Testis (tissue), 3 donors: ENCODE measurements around the gene FOXA1. TPM values are rescaled to one million over a fixed set of nuclear protein-coding genes. Genes with fewer than 3 reads are reported as not detected.

Source experiments
- DNase-seq: peaks from one replicate; pipeline ENCODE4 v3.0.0-alpha.2; 2019
- H3K27ac ChIP-seq, 2 donors: fragments of 200-600 bp; sonication (generic); one replicate each; pipeline ENCODE4 v1.5.1; 2019
- H3K27me3 ChIP-seq: fragments of 200-600 bp; sonication (generic); one replicate; pipeline ENCODE4 v1.5.1; 2019
- H3K36me3 ChIP-seq: fragments of 200-600 bp; sonication (generic); one replicate; pipeline ENCODE4 v1.5.1; 2017; ENCODE audit warnings: low read depth; ENCODE audit errors: missing control alignments
- H3K4me1 ChIP-seq: fragments of 200-600 bp; sonication (generic); one replicate; pipeline ENCODE4 v1.5.1; 2019
- H3K4me3 ChIP-seq, 2 donors: fragments of 200-600 bp; sonication (generic); one replicate each; pipeline ENCODE4 v1.5.1; 2017 to 2019
- H3K9me3 ChIP-seq: fragments of 200-600 bp; sonication (generic); one replicate; pipeline ENCODE4 v1.5.1; 2017
- CTCF ChIP-seq, 3 experiments: fragments of 450-650 bp in 2 of 3; fragments of 200-600 bp in 1 of 3; sonication (generic) in 1 of 3; IDR thresholded peaks; one replicate each; pipeline ENCODE4 v1.5.1; 2016 to 2019; ENCODE audit warnings: antibody characterized with exemption in 3 of 3, mild to moderate bottlenecking in 2 of 3, moderate library complexity in 1 of 3
- POLR2A ChIP-seq: fragments of 450-650 bp; IDR thresholded peaks from one replicate; pipeline ENCODE4 v1.6.1; 2017; ENCODE audit warnings: antibody characterized with exemption, mild to moderate bottlenecking, moderate library complexity
- WGBS, 2 donors: methylation state at CpG; one replicate each; pipeline ENCODE4 v1.1.5; 2018; 5-methylcytosine and 5-hydroxymethylcytosine counted together
- intact Hi-C: fragments of 100-400 bp; cut with DNase I; formaldehyde crosslinking; loops from one replicate; pipeline ENCODE4 v1.15.1; 2023; ENCODE audit warnings: low total_unique reads
- polyA plus RNA-seq: library from polyadenylated mRNA; stranded (reverse); fragments of 350-450 nt; fragmentation: Illumina TruSeq; extraction: RNeasy Lipid Tissue Mini Kit (QIAGEN cat#74804); gene quantifications from one replicate; pipeline ENCODE4 v1.2.3, GENCODE V29; 2014; ENCODE audit warnings: low read depth, low replicate concordance; ENCODE audit not compliant: insufficient read depth
- total RNA-seq, 2 donors: library from RNA; depleted of rRNA; stranded (reverse); fragments of >200 nt; gene quantifications; one replicate each; pipeline ENCODE4 v1.2.3, GENCODE V29; 2016

FOXA1 gene
- total and polyA plus RNA-seq, 3 donors from 2014 or later: 0.95 to 3.0 (median 2.2) TPM

GRCh38 chr14:37587881-37588666 lies 7.0 kb downstream of the FOXA1 start:
- no peaks in the 10 kb centered on the region for H3K36me3 ChIP-seq
- intact Hi-C loops: no loop called here
- peaks cover 10% of the 10 kb centered on the region for H3K27me3 ChIP-seq
- no peaks in the 10 kb centered on the region for H3K9me3 ChIP-seq
- H3K27ac ChIP-seq: no peak overlapping the region
- no peak for DNase-seq
- no peaks in the 10 kb centered on the region for H3K4me1 ChIP-seq
- TF ChIP-seq CTCF (IDR thresholded peaks at IDR 0.05) (no peak), POLR2A (no peak)
- H3K4me3 ChIP-seq: peak overlapping the region in 1 of 2 donors; percentile 48
- 6 to 8% methylated on average over 36 to 63 of the region's 63 CpGs for WGBS, 2 donors

- Histone ChIP-seq H3K36me3 (no peaks in the 10 kb centered on the region), H3K9me3 (no peaks in the 10 kb centered on the region), H3K4me1 (no peaks in the 10 kb centered on the region), H3K27ac (no peak overlapping the region), H3K4me3 (peak overlapping the region in 1 of 2 donors; percentile 48), H3K27me3 (peaks cover 2% of the 10 kb centered on the region)
- 17 to 19% methylated on average over 4 of the region's 4 CpGs for WGBS, 2 donors
- no peak for DNase-seq
- intact Hi-C loops: no loop called here
- TF ChIP-seq CTCF (IDR thresholded peaks at IDR 0.05): no peak
- no peak for TF ChIP-seq POLR2A
Measured at GRCh38 chr14:37587131-37587803, 7.8 kb downstream of the FOXA1 start.

- no peaks in the 10 kb centered on the region for H3K4me1 ChIP-seq
- no peaks in the 10 kb centered on the region for H3K36me3 ChIP-seq
- H3K9me3 ChIP-seq: no peaks in the 10 kb centered on the region
- H3K27me3 ChIP-seq: no peaks in the 10 kb centered on the region
- H3K4me3 ChIP-seq: no peak overlapping the region
- no peak for TF ChIP-seq CTCF (IDR thresholded peaks at IDR 0.05)
- TF ChIP-seq POLR2A: no peak
- intact Hi-C loops: no loop called here
- 5 to 9% methylated on average over 1 of the region's 1 CpG for WGBS, 2 donors
- no peak for DNase-seq
- H3K27ac ChIP-seq: no peak overlapping the region
Measured at GRCh38 chr14:37586797-37587130, 8.3 kb downstream of the FOXA1 start.

- DNase-seq: no peak
- no peak for TF ChIP-seq CTCF (IDR thresholded peaks at IDR 0.05)
- TF ChIP-seq POLR2A: no peak
- intact Hi-C loops: no loop called here
- no peaks in the 10 kb centered on the region for H3K27me3 ChIP-seq
- no peaks in the 10 kb centered on the region for H3K9me3 ChIP-seq
- no peak overlapping the region for H3K27ac ChIP-seq
- H3K4me1 ChIP-seq: no peaks in the 10 kb centered on the region
- H3K4me3 ChIP-seq: no peak overlapping the region
- no peaks in the 10 kb centered on the region for H3K36me3 ChIP-seq
- 13 to 16% methylated on average over 10 of the region's 10 CpGs for whole genome bisulfite sequencing, 2 donors
Measured at GRCh38 chr14:37585971-37586796, 8.9 kb downstream of the FOXA1 start.
